ENCODE results near the gene RADIL.

RADIL gene

DNA sequence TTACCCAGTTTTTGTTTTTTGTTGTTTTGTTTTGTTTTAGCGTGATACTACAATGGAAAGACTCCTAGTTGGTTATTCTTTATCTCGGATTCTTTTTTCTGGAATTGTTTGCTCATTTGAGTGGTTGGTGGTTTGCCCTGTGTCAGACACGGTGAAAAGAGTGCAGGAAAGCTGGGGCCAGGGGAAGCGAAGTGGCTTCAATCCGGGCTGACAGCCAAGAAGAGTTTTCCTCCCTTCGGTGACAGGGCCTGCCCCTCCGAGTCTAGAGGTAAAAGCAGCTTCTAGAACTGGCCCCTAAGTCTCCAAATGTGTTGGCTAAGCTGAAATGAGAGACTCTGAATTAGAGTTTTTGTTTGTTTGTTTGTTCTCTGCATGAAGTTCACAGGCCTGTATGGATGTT lies 113.8 kb downstream of the RADIL start:
- Mint-ChIP-seq H3K27ac (peak overlapping the region; percentile 75), H3K36me3 (ENCODE audit: low read depth) (peaks cover 49% of the 10 kb centered on the region), H3K4me3 (no peak overlapping the region), H3K9me3 (no peaks in the 10 kb centered on the region), H3K27me3 (no peaks in the 10 kb centered on the region), H3K4me1 (ENCODE audit: low read depth) (peaks cover 16% of the 10 kb centered on the region)
- DNase-seq, result no peak

DNA sequence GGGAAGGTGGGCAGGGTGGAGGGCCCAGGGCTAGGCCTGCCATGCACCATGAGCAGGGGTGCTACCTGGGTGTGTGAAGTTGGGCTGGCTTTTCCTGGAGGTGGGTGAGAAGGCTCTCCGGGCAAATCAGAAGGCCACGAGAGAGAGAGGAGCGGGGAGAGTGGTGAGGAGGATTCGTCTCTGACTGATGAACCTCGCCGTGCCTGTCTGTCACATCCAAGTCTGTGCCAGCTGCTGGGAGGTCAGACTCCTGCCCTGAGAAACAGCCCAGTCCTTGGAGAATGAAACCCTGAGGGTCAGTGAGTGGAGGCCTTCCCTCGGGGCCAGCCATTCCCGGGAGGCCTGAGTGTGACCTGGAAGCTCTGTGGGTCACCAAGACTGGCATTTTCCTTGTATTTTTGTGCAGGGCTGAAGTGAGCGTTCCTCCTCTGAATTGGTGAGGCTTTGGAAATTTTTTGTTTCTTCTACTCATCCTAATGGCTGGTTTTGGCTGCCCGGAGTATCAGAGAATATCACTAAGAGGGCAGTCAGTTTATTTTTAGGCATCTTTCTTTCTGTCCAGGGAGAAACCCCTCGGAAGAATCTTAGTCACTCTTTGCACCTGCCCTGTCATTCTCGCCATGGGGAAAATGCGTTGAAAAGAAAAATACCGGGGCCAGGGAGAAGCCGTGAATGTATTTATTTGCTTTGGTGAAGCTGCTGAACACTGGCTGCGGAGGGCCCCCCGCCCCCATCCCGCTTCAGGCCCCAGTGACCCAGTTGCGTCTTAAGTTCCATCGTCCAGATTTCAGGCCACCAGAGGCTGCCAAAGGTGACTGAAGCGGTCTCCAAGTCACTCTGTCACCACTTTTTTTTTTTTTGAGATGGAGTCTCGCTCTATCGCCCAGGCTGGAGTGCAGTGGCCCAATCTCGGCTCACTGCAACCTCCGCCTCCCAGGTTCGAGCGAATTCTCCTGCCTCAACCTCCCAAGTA lies 114.6 kb downstream of the RADIL start:
- H3K27ac Mint-ChIP-seq, result peak overlapping the region; percentile 18
- peaks cover 55% of the 10 kb centered on the region for H3K36me3 Mint-ChIP-seq (ENCODE audit: low read depth)
- peaks cover 8% of the 10 kb centered on the region for H3K4me1 Mint-ChIP-seq (ENCODE audit: low read depth)
- H3K4me3 Mint-ChIP-seq, result no peak overlapping the region
- no peaks in the 10 kb centered on the region for H3K9me3 Mint-ChIP-seq
- no peaks in the 10 kb centered on the region for H3K27me3 Mint-ChIP-seq
- DNase-seq, result no peak

DNA sequence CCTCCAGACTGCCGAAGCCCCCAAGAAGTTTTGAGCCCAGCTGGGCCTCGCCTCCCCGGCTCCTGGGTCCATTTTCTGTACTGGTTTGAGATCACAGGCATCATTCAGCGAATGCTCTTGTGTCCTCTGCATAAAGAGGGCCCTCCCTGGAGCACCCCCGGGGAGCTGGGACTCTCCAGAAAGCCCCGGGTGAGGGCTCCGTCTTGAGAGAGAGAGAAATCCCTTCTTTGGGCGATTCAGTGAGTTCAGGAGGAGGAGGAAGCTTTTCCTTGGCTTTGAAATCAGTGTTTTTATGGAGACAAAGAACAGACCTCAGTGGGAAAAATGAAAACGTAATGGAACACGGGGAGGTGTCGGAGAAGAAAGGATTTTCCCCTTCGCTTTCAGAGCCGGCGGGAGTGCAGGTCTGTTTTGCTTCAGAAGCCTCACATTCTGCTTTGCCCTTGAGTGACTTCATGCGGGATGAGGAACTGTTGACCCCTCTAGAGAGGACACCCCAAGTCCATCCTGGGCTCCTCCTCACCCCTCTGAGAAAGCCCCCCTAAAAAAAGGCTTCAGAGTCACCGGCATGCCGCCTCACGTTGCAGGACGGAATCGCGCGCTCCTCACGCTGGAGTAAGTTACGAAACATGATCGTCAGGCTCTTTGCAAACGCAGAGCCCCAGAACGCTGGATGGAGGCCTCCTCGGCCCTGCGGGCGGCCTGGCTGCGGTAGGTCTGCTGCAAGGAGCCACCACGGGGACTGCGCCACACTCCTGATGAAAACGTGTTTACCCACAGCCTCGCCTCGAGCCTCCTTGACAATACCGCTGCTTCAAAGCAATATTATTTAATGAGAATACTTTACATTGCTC lies 116.6 kb downstream of the RADIL start:
- Mint-ChIP-seq H3K36me3 (ENCODE audit: low read depth) (peaks cover 64% of the 10 kb centered on the region), H3K27me3 (no peaks in the 10 kb centered on the region), H3K27ac (peak overlapping the region; percentile 29), H3K4me1 (ENCODE audit: low read depth) (peaks cover 5% of the 10 kb centered on the region), H3K9me3 (no peaks in the 10 kb centered on the region), H3K4me3 (no peak overlapping the region)
- no peak for DNase-seq

DNA sequence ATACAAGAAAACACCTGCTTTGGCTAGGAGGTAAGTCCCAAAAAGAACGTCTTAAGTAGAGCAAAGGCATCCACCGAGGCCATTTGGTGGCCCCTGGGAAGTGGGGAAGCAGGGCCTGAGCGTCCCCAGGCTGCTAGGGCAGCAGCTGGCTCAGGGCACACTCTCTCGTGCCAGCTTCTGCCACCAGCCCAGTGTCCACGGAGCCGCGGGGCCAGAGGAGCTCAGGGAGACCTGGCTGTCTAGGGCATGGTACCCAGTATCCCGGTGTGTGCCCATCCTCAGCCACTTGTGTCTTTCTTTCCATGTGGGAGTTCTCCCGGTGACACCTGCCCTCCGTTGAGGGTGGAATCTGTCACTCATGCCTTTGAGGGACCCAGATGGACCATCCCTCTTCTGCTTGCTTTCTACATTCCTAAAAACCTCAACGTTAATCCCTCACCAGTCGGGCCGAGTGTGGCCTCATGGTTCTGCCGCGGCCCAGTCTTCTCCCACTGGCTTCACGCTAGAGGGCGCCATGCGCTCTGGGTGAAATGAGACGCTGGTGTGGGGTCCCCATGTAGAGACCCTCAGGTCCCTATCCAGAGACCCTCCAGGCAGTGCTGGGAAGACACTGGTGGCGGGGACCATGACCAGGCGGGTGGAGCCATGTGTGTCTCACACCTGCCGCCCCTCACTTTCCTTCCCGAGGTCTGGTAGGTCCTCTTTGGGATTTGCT lies 117.6 kb downstream of the RADIL start:
- peaks cover 5% of the 10 kb centered on the region for H3K4me1 Mint-ChIP-seq (ENCODE audit: low read depth)
- no peak overlapping the region for H3K27ac Mint-ChIP-seq
- H3K9me3 Mint-ChIP-seq, result no peaks in the 10 kb centered on the region
- no peak for DNase-seq
- no peak overlapping the region for H3K4me3 Mint-ChIP-seq
- H3K27me3 Mint-ChIP-seq, result no peaks in the 10 kb centered on the region
- peaks cover 67% of the 10 kb centered on the region for H3K36me3 Mint-ChIP-seq (ENCODE audit: low read depth)

DNA sequence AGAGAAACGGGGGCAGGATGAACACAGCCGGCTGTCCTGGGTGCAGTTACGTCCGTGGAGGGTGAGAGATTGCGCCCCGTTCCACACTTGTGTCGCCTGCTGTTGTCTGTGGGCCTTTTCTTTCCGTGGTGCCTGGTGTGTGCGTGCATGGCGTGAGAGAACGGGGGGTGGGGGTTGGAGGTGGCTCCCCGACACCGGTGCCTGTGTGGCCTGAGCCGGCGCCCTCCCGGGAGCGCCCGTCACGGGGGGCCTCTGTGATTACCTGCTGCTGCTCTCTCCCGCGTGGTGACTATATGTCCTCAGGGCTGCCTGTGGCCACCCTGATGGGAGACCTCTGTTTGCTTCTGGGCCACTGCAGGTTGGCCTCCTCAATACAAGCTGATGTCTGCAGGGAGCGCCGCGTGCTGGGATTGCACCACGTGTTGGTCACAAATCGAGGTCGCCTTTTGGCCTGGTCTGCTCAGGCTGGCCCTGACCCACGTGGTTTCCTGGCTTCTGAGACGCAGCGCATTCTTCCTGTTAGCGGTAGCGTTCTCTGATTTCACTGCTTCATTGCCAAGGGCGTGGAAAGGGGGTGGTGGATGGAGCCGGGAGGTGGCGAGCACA lies 119.0 kb downstream of the RADIL start:
- H3K36me3 Mint-ChIP-seq (ENCODE audit: low read depth), result peaks cover 69% of the 10 kb centered on the region
- no peaks in the 10 kb centered on the region for H3K4me1 Mint-ChIP-seq (ENCODE audit: low read depth)
- no peaks in the 10 kb centered on the region for H3K9me3 Mint-ChIP-seq
- H3K4me3 Mint-ChIP-seq, result no peak overlapping the region
- H3K27ac Mint-ChIP-seq, result no peak overlapping the region
- DNase-seq, result no peak
- no peaks in the 10 kb centered on the region for H3K27me3 Mint-ChIP-seq

DNA sequence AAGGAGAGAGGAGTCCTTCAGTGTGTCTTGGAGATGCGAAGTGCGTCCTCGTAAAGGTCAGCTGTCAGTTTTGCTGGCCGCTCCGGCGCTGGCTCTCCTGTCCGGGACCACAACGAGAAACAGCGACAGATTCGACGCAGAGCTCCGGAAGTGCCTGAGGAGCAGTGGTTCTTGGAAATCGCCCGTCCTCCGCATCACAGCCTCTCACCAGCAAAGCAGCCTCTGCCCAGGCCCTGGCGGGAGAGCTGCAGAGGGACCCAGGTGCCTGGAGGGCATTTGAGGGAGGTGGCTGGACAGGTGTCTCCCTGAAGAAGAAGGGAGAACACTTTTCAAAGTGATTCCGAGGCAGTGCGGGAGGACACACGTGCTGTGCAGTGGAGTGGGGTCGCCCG lies 119.7 kb downstream of the RADIL start:
- H3K27me3 Mint-ChIP-seq, result no peaks in the 10 kb centered on the region
- H3K9me3 Mint-ChIP-seq, result no peaks in the 10 kb centered on the region
- peaks cover 74% of the 10 kb centered on the region for H3K36me3 Mint-ChIP-seq (ENCODE audit: low read depth)
- DNase-seq, result no peak
- no peak overlapping the region for H3K27ac Mint-ChIP-seq
- no peak overlapping the region for H3K4me3 Mint-ChIP-seq
- no peaks in the 10 kb centered on the region for H3K4me1 Mint-ChIP-seq (ENCODE audit: low read depth)

DNA sequence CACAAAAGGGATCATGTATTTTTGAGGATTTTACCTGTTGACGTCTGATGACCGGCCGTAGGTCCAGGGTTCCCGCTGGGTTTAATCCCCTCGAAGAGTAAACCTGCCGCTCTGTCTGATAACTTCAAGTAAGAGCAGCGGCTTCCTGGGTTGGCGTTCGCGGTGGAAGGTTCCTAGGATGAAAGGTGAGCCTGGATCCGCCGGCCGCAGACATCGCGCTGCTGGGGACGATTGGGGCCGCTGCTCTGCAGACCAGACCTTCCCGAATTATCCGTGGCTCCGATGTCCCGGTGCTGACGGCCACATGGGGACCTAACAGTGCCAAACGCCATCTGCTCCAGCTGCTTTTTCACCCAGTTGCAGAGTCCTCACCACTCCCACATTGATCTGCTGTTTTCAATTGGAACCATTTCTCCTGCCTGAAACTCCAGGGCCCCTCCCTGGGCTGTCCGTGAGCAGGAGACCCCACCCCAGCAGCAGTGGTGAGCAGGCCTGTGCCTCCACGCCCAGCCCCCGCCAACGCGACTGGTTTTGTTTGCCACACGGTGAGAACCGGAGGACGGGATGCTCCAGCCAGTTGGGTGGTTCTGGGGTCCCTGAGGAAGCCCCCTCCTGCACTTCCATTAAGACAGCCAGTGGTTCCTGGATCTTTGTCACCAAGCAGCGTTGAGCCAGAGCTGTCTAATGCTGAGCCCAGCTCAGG lies 120.3 kb downstream of the RADIL start:
- H3K9me3 Mint-ChIP-seq, result no peaks in the 10 kb centered on the region

DNA sequence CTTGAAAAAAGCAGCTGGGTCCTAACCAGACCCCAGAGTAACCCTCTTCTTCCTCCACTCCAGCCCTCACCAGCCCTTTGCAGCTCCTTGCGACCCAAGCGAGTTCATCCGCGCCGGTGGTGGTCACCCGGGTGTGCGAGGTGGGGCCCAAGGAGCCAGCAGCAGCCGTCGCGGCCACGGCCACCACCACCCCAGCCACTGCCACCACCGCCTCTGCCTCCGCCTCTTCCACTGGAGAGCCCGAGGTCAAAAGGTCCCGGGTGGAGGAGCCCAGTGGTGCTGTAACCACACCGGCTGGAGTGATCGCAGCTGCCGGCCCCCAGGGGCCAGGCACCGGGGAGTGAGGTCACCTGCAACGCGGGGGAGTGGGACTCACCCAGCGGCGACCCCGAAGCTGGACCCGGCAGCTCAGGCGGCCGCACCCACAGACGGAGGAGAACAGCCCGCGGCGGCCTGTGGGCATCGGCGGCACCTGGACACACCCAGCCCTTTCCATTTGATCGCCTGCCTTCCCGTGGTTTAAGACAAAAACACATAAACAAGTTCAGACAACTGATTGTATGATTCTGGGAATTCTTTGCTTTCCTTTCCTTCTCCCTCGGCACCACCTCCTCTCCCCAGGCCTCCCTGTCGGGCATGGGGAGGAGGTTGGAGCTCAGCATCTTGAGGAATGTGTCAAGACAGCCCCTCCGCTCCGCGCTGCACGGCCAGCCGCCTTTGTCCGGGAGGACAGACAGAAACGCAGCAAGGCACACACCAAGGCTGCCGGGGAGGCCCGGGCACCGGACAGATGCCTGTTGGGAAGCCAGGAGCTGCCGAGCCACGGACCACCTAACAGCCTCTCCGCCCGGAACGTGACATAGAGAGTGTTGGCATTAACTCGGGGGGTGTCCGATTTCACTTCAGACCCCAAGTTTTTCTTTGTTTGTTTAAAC lies 121.1 kb downstream of the RADIL start:
- H3K27ac Mint-ChIP-seq, result no peak overlapping the region
- H3K36me3 Mint-ChIP-seq (ENCODE audit: low read depth), result peaks cover 82% of the 10 kb centered on the region

More for the DNA sequence above, 120.3 kb downstream of the RADIL start:
- H3K36me3 Mint-ChIP-seq (ENCODE audit: low read depth), result peaks cover 79% of the 10 kb centered on the region
- no peak for DNase-seq
- no peak overlapping the region for H3K4me3 Mint-ChIP-seq
- H3K4me1 Mint-ChIP-seq (ENCODE audit: low read depth), result no peaks in the 10 kb centered on the region
- H3K27me3 Mint-ChIP-seq, result no peaks in the 10 kb centered on the region
- no peak overlapping the region for H3K27ac Mint-ChIP-seq

DNA sequence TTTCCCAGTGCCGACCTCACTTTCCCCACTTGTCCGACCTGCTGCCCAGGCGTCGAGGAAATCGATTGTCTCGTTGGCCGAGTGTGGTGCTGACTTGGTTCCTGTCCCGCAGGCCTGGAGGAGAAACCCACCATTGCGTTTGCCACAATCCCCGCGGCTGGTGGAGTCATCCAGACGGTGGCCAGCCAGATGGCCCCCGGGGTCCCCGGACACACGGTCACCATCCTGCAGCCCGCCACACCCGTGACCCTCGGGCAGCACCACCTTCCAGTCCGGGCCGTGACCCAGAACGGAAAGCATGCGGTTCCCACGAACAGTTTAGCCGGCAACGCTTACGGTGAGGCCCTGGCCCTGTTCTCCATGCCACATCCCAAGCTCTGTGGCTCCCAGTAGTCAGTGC lies 122.6 kb downstream of the RADIL start:
- DNase-seq, result no peak
- Mint-ChIP-seq H3K9me3 (no peaks in the 10 kb centered on the region), H3K27ac (no peak overlapping the region), H3K27me3 (no peaks in the 10 kb centered on the region), H3K4me1 (ENCODE audit: low read depth) (no peaks in the 10 kb centered on the region), H3K4me3 (no peak overlapping the region), H3K36me3 (ENCODE audit: low read depth) (peaks cover 82% of the 10 kb centered on the region)

More for the DNA sequence above, 121.1 kb downstream of the RADIL start:
- Mint-ChIP-seq H3K27me3 (no peaks in the 10 kb centered on the region), H3K4me1 (ENCODE audit: low read depth) (no peaks in the 10 kb centered on the region), H3K9me3 (no peaks in the 10 kb centered on the region), H3K4me3 (no peak overlapping the region)
- no peak for DNase-seq

DNA sequence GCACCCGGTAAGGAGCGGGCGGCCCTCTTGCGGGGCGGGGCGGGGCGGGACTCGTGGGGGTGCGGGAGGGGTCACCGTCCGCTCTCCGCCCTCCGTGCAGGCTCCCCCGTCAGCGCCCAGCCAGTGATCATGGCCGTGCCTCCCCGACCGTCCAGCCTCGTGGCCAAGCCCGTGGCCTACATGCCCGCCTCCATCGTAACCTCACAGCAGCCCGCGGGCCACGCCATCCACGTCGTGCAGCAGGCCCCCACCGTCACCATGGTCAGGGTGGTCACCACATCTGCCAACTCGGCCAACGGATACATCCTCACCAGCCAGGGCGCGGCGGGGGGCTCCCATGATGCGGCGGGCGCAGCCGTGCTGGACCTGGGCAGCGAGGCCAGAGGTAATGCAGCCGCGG lies 124.3 kb downstream of the RADIL start:
- no peaks in the 10 kb centered on the region for H3K9me3 Mint-ChIP-seq
- H3K4me3 Mint-ChIP-seq, result no peak overlapping the region
- H3K27me3 Mint-ChIP-seq, result no peaks in the 10 kb centered on the region
- H3K27ac Mint-ChIP-seq, result no peak overlapping the region
- H3K4me1 Mint-ChIP-seq (ENCODE audit: low read depth), result no peaks in the 10 kb centered on the region
- no peak for DNase-seq
- H3K36me3 Mint-ChIP-seq (ENCODE audit: low read depth), result peaks cover 89% of the 10 kb centered on the region

DNA sequence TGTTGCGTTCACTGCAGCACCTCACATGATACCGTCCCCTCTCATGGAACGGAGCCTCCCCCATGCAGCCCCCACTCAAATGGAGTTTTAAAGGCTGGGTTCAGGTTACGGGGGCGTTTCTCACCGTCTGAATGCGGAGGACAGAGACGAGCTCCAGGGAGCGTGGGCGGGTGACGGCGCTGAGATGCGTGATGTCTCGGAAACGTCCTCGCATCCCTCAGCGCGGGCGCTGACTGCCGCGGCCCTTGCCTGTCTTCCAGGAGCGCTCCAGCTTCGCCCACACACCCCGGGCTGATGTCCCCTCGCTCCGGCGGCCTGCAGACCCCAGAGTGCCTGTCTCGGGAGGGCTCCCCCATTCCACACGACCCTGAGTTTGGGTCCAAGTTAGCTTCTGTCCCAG lies 124.7 kb downstream of the RADIL start:
- no peak for DNase-seq
- no peak overlapping the region for H3K4me3 Mint-ChIP-seq
- no peaks in the 10 kb centered on the region for H3K9me3 Mint-ChIP-seq
- H3K36me3 Mint-ChIP-seq (ENCODE audit: low read depth), result peaks cover 88% of the 10 kb centered on the region
- no peak overlapping the region for H3K27ac Mint-ChIP-seq
- peaks cover 1% of the 10 kb centered on the region for H3K4me1 Mint-ChIP-seq (ENCODE audit: low read depth)
- no peaks in the 10 kb centered on the region for H3K27me3 Mint-ChIP-seq

DNA sequence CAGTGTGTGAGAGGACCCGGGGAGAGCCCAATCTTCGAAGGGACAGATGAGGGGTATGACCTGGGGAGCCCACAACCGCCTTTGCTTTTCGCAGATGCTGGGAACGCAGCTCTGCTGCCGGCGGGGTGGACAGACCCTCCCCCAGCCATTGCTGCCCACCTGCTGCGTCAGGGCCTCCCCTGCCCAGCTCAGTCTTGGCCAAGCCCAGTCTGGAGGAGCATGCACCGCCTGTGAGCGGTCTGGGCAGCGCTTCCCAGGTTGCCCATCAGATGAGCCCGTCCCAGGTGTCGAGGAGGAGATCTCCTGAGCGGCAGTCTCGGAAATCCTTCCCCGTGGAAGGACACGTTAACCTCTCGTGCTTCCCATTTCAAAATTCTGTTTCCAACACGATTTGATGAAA lies 125.4 kb downstream of the RADIL start:
- Mint-ChIP-seq H3K36me3 (ENCODE audit: low read depth) (peaks cover 81% of the 10 kb centered on the region), H3K9me3 (no peaks in the 10 kb centered on the region), H3K4me1 (ENCODE audit: low read depth) (peaks cover 8% of the 10 kb centered on the region), H3K4me3 (no peak overlapping the region), H3K27ac (no peak overlapping the region), H3K27me3 (no peaks in the 10 kb centered on the region)
- no peak for DNase-seq

DNA sequence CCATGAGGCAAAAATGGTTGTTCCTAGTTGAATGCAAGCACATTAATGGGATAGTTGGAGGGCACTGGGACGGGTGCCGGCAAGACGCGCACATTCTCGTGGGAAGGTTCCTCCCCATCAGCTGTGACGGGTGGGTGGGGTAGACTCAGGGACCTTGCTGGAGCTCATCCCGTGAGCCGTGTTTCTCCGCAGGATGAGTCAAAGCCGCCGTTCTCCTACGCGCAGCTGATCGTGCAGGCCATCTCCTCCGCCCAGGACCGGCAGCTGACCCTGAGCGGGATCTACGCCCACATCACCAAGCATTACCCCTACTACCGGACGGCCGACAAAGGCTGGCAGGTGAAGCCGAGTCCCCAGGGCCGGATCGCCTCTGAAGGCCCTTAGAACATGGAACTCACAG lies 128.5 kb downstream of the RADIL start:
- peaks cover 19% of the 10 kb centered on the region for H3K4me1 Mint-ChIP-seq (ENCODE audit: low read depth)
- no peak overlapping the region for H3K27ac Mint-ChIP-seq
- H3K36me3 Mint-ChIP-seq (ENCODE audit: low read depth), result peaks cover 70% of the 10 kb centered on the region
- H3K4me3 Mint-ChIP-seq, result no peak overlapping the region
- no peaks in the 10 kb centered on the region for H3K27me3 Mint-ChIP-seq
- no peak for DNase-seq
- no peaks in the 10 kb centered on the region for H3K9me3 Mint-ChIP-seq

All from activated T-cell treated with anti-CD3 and anti-CD28 coated beads, Interleukin-2, amount 50 U/mL, for 24 hours (primary cell).